ENCODE results near the gene PDZD7. TPM values are rescaled to one million over a fixed set of nuclear protein-coding genes. Genes with fewer than 3 reads are reported as not detected.

Gene PDZD7
- total RNA-seq, 1 experiment from 2014 or later: 6.1 TPM

DNA sequence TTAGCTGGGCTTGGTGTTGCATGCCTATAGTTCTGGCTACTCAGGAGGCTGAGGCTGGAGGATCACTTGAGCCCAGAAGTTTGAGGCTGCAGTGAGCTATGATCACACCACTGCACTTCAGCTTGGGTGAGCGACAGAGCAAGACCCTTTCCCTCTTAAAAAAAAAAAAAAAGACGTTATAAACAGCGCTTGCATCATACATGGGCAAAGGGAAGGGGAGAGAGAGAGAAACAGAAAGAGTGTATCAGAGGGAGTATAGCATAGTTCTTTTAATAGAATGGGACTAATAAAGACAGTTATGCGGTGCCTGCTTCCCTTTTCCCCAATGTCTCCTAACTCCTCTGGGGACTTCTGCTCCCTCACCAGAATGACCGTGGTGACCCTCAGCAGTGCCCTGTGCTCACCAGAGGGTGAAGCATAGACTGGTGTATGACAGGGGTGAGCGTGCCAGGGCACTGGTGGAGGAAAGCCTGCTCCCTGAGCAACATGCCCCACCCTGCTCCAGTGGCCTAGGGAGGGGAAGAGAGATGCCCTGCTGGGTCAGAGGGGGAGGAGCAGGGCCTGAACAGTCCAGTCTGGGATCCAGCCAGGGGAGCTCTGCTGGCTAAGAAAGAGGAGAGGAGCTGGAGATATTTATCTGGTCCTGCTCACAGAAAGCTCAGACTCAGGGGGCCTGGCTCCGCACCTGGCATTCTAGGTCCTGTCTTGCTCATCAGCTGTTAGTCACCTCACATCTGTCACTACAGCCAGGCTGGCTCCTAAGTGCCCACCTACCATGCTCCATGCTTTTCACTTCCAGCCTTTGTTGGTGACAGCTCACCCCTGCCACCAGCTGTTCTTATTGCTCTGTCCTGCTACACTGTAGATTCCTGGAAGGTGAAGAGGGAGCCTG, 2.2 kb downstream of the PDZD7 start:
- no peak overlapping the region for H2AFZ ChIP-seq (ENCODE audit: low read depth, low read length, poor library complexity, severe bottlenecking)
- intact Hi-C loops (cut with micrococcal nuclease): no loop called here

DNA sequence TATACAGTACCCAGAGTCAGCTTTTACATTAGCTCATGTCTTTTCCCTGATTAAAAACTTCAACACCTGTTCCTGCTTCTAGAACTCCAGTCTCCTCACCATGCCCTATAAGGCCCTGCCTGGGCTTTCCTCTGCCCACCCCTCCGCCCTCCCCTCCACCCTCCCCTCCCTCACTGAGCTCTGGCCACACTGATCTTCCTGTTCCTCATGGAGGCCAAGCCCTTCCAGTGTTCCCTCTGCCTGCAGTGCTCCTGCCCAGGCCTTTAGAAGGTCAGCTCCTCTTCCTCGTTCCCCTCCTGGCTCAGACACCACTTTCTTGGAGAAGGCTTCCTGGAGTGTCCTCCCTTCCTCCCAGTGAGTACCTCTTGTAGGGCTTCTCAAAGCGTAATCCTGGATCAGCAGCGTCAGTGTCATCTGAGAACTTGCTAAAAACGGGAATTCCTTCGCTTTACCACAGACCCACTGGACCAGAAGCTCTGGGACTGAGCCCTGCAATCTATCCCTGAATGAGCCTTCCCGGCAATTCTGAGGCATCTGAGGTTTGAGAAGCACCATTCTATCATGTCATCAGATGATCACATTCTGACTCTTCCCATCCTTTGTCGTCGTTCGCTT, 3.7 kb downstream of the PDZD7 start:
- DNase-seq (ENCODE audit: low read depth, low spot score) (no peak), ATAC-seq (no peak)
- no peaks in the 10 kb centered on the region for H3K9me2 ChIP-seq (ENCODE audit: insufficient read depth)
- H3K79me2 ChIP-seq (ENCODE audit: insufficient read depth, low read length): no peaks in the 10 kb centered on the region; the same call in 1 of the 2 replicates
- POLR2A ChIA-PET: interaction anchor here (0.6 to 0.8 kb wide), 2 partner anchors 9 to 908 kb away, joined by 3 read pairs; no protein-coding TSS in a partner anchor
- H3K4me1 ChIP-seq (ENCODE audit: control insufficient read depth in 1 of 2, insufficient read depth in 2 of 2, low read length in 2 of 2): peaks cover 22 to 40% of the 10 kb centered on the region in 2 experiments
- no peak overlapping the region for H3K9ac ChIP-seq (ENCODE audit: low read length)
- no peak overlapping the region for H3K4me3 ChIP-seq (replicated peaks in 1 of 2; ENCODE audit: low read depth in 1 of 2, low read length in 2 of 2)
- no peak overlapping the region for H3K4me2 ChIP-seq (ENCODE audit: low read length)
- no peak overlapping the region for H3K27ac ChIP-seq (ENCODE audit: low read depth, low read length)
- H2AFZ ChIP-seq (ENCODE audit: low read depth, low read length, poor library complexity, severe bottlenecking): no peak overlapping the region
- H3K9me3 ChIP-seq (ENCODE audit: control insufficient read depth in 1 of 2, insufficient read depth in 1 of 2, low read depth in 1 of 2, low read length in 2 of 2): no peaks in the 10 kb centered on the region
- CTCF ChIA-PET: interaction anchor here (0.7 to 1.8 kb wide), 7 partner anchors 9 to 68 kb away, joined by 3 to 11 read pairs (median 5); no protein-coding TSS in a partner anchor
- H3K36me3 ChIP-seq (ENCODE audit: control insufficient read depth in 1 of 2, insufficient read depth in 2 of 2, low read length in 2 of 2): no peaks in the 10 kb centered on the region
- RAD21 ChIA-PET (ENCODE audit: low non-redundant PET in 1 of 2, low total read pairs in 2 of 2, uncharacterized antibody in 2 of 2, unreplicated experiment in 2 of 2): no interaction called here
- no peaks in the 10 kb centered on the region for H4K20me1 ChIP-seq (ENCODE audit: insufficient read depth)
- intact Hi-C loops (cut with micrococcal nuclease): no loop called here
- no peaks in the 10 kb centered on the region for H3K27me3 ChIP-seq (ENCODE audit: insufficient read depth, low read length)
- BruUV-seq (replicated peaks): no TSS peak
- TF ChIP-seq ATF3 (IDR thresholded peaks at IDR 0.05) (no peak), SIN3A (IDR thresholded peaks at IDR 0.05; ENCODE audit: low read depth) (no peak), POLR2AphosphoS5 (IDR thresholded peaks at IDR 0.05; ENCODE audit: low read depth, low read length) (no peak), CEBPB (IDR thresholded peaks at IDR 0.05; ENCODE audit: low read depth) (no peak), MAX (IDR thresholded peaks at IDR 0.05) (no peak), ZBTB33 (IDR thresholded peaks at IDR 0.05; ENCODE audit: extremely low read depth, insufficient replicate concordance, low read length) (no peak), RAD21 (IDR thresholded peaks at IDR 0.05; ENCODE audit: low read depth) (no peak), CBX3 (IDR thresholded peaks at IDR 0.05; ENCODE audit: low read depth) (no peak), CTCF (IDR thresholded peaks at IDR 0.05 in 2 of 3, conservative IDR thresholded peaks at IDR 0.05 in 1 of 3; ENCODE audit: borderline replicate concordance in 1 of 3, insufficient read depth in 1 of 3, low read depth in 2 of 3, low read length in 2 of 3) (no peak), SRF (IDR thresholded peaks at IDR 0.05; ENCODE audit: low read depth) (no peak), EZH2phosphoT487 (IDR thresholded peaks at IDR 0.05; ENCODE audit: borderline replicate concordance) (no peak)

More for the DNA sequence above, 2.2 kb downstream of the PDZD7 start:
- no peaks in the 10 kb centered on the region for H3K9me2 ChIP-seq (ENCODE audit: insufficient read depth)
- ChIA-PET POLR2A (no interaction called here), RAD21 (ENCODE audit: low non-redundant PET in 1 of 2, low total read pairs in 2 of 2, uncharacterized antibody in 2 of 2, unreplicated experiment in 2 of 2) (no interaction called here), CTCF (interaction anchor here (1.1 to 5.8 kb wide), 8 partner anchors 10 to 67 kb away, joined by 3 to 71 read pairs (median 9); no protein-coding TSS in a partner anchor)
- no peaks in the 10 kb centered on the region for H3K27me3 ChIP-seq (ENCODE audit: insufficient read depth, low read length)
- H3K4me2 ChIP-seq (ENCODE audit: low read length): peak overlapping the region; percentile 96
- DNase-seq (ENCODE audit: low read depth, low spot score) (no peak), ATAC-seq (no peak)
- no peak for TF ChIP-seq SIN3A (IDR thresholded peaks at IDR 0.05; ENCODE audit: low read depth)
- TF ChIP-seq EGR1 (IDR thresholded peaks at IDR 0.05; ENCODE audit: low read depth): no peak
- no peak for TF ChIP-seq RAD21 (IDR thresholded peaks at IDR 0.05; ENCODE audit: low read depth)
- TF ChIP-seq POLR2A (IDR thresholded peaks at IDR 0.05; ENCODE audit: borderline replicate concordance, extremely low read depth, insufficient read depth, insufficient read length): no peak
- TF ChIP-seq SP1 (IDR thresholded peaks at IDR 0.05; ENCODE audit: low read depth): no peak
- no peaks in the 10 kb centered on the region for H4K20me1 ChIP-seq (ENCODE audit: insufficient read depth)
- BruUV-seq (replicated peaks): no TSS peak
- H3K9me3 ChIP-seq (ENCODE audit: control insufficient read depth in 1 of 2, insufficient read depth in 1 of 2, low read depth in 1 of 2, low read length in 2 of 2): no peaks in the 10 kb centered on the region
- peaks cover 12% of the 10 kb centered on the region for H3K79me2 ChIP-seq (ENCODE audit: insufficient read depth, low read length)
- H3K4me1 ChIP-seq (ENCODE audit: control insufficient read depth in 1 of 2, insufficient read depth in 2 of 2, low read length in 2 of 2): peaks cover 31 to 55% of the 10 kb centered on the region in 2 experiments
- no peak overlapping the region for H3K4me3 ChIP-seq (replicated peaks in 1 of 2; ENCODE audit: low read depth in 1 of 2, low read length in 2 of 2)
- H3K9ac ChIP-seq (ENCODE audit: low read length): 0 out of 2 replicates have a peak overlapping the region, but pooled peaks have one; percentile 3
- H3K36me3 ChIP-seq (ENCODE audit: control insufficient read depth in 1 of 2, insufficient read depth in 2 of 2, low read length in 2 of 2): no peaks in the 10 kb centered on the region
- no peak overlapping the region for H3K27ac ChIP-seq (ENCODE audit: low read depth, low read length)
